Measurements from ENCODE around the gene LRP1.
A peak's percentile ranks its signal among the peaks of the same experiment; 100 is the strongest.

The LRP1 gene

GRCh38 chr12:57221169-57221917, 93.1 kb downstream of the LRP1 start:
- DNase-seq (ENCODE audit: low spot score) (no peak), FAIRE-seq (peak; percentile 32)

GRCh38 chr12:57222286-57223190, 94.3 kb downstream of the LRP1 start:
- no peak for FAIRE-seq

GRCh38 chr12:57223191-57224165, 95.2 kb downstream of the LRP1 start:
- FAIRE-seq (no peak), DNase-seq (ENCODE audit: low spot score) (no peak)

More at GRCh38 chr12:57222286-57223190, 94.3 kb downstream of the LRP1 start:
- DNase-seq (ENCODE audit: low spot score): no peak

GRCh38 chr12:57224278-57224972, 96.1 kb downstream of the LRP1 start:
- DNase-seq (ENCODE audit: low spot score) (no peak), FAIRE-seq (no peak)

- DNase-seq (ENCODE audit: low spot score) (no peak), FAIRE-seq (no peak)
Measured at GRCh38 chr12:57224973-57225679, 96.8 kb downstream of the LRP1 start.

GRCh38 chr12:57225680-57226210, 97.5 kb downstream of the LRP1 start:
- no peak for DNase-seq (ENCODE audit: low spot score)
- no peak for FAIRE-seq

GRCh38 chr12:57226588-57227314, 98.5 kb downstream of the LRP1 start:
- DNase-seq (ENCODE audit: low spot score) (no peak), FAIRE-seq (no peak)

- FAIRE-seq: no peak
Measured at GRCh38 chr12:57227315-57228115, 99.2 kb downstream of the LRP1 start.

GRCh38 chr12:57229046-57229633, 100.9 kb downstream of the LRP1 start:
- no peak for FAIRE-seq
- no peak for DNase-seq (ENCODE audit: low spot score)

More at GRCh38 chr12:57227315-57228115, 99.2 kb downstream of the LRP1 start:
- no peak for DNase-seq (ENCODE audit: low spot score)

GRCh38 chr12:57229634-57230380, 101.5 kb downstream of the LRP1 start, which contains the start of gene SHMT2:
Gene SHMT2 (plus strand): TSS chr12:57229711. CDS start chr12:57229779, 68 bp downstream.
- DNase-seq (ENCODE audit: low spot score) (peak; percentile 99), FAIRE-seq (no peak)

GRCh38 chr12:57230381-57231155, 102.3 kb downstream of the LRP1 start:
- no peak for FAIRE-seq
- DNase-seq (ENCODE audit: low spot score): no peak

- FAIRE-seq: no peak
Measured at GRCh38 chr12:57231276-57232021, 103.2 kb downstream of the LRP1 start.

GRCh38 chr12:57232156-57232756, 104.0 kb downstream of the LRP1 start:
- no peak for DNase-seq (ENCODE audit: low spot score)
- no peak for FAIRE-seq

More at GRCh38 chr12:57231276-57232021, 103.2 kb downstream of the LRP1 start:
- DNase-seq (ENCODE audit: low spot score): no peak

GRCh38 chr12:57233357-57234232, 105.3 kb downstream of the LRP1 start:
- FAIRE-seq (no peak), DNase-seq (ENCODE audit: low spot score) (no peak)

All from urothelium cell line (cell line).